Glutamatergic neuron (in vitro differentiated cells): ENCODE measurements around the gene CRMP1. TPM values are rescaled to one million over a fixed set of nuclear protein-coding genes. Genes with fewer than 3 reads are reported as not detected.

Source experiments
- DNase-seq: peaks from one replicate; pipeline ENCODE4 v3.0.0; 2022
- H3K27ac Mint-ChIP-seq: one replicate; pipeline ENCODE4 v1.8.0; 2020; ENCODE audit warnings: mild to moderate bottlenecking, mixed read lengths, inconsistent platforms; ENCODE audit not compliant: unreplicated experiment
- H3K27me3 Mint-ChIP-seq: one replicate; pipeline ENCODE4 v1.8.0; 2020; ENCODE audit warnings: mild to moderate bottlenecking, moderate library complexity, mixed read lengths, inconsistent platforms; ENCODE audit not compliant: unreplicated experiment
- H3K36me3 Mint-ChIP-seq: one replicate; pipeline ENCODE4 v1.8.0; 2020; ENCODE audit warnings: mild to moderate bottlenecking, mixed read lengths, inconsistent platforms; ENCODE audit not compliant: unreplicated experiment
- H3K4me1 Mint-ChIP-seq: one replicate; pipeline ENCODE4 v1.8.0; 2020; ENCODE audit warnings: mild to moderate bottlenecking, low read depth, mixed read lengths, inconsistent platforms; ENCODE audit not compliant: unreplicated experiment
- H3K4me3 Mint-ChIP-seq: one replicate; pipeline ENCODE4 v1.8.0; 2020; ENCODE audit warnings: mild to moderate bottlenecking, mixed read lengths, inconsistent platforms; ENCODE audit not compliant: unreplicated experiment
- H3K9me3 Mint-ChIP-seq: one replicate; pipeline ENCODE4 v1.8.0; 2020; ENCODE audit warnings: mild to moderate bottlenecking, moderate library complexity, mixed read lengths, inconsistent platforms; ENCODE audit not compliant: unreplicated experiment
- total RNA-seq: library from RNA; stranded (reverse); fragmentation: NEBNext Ultra II Directional; extraction: Animal tissue kit (Norgen Biotek cat#: 25700); gene quantifications from one replicate; pipeline ENCODE4 v1.2.1, GENCODE V29; 2021; ENCODE audit not compliant: unreplicated experiment
- TF ChIP-seq, protein P1 (sequence below): fragments of 200-600 bp; sonication (generic); IDR thresholded peaks from one replicate; pipeline ENCODE4 v1.5.0; 2021; ENCODE audit not compliant: partially characterized antibody, unreplicated experiment

The CRMP1 gene
- total RNA-seq, 1 donor from 2014 or later, result 947 TPM

DNA sequence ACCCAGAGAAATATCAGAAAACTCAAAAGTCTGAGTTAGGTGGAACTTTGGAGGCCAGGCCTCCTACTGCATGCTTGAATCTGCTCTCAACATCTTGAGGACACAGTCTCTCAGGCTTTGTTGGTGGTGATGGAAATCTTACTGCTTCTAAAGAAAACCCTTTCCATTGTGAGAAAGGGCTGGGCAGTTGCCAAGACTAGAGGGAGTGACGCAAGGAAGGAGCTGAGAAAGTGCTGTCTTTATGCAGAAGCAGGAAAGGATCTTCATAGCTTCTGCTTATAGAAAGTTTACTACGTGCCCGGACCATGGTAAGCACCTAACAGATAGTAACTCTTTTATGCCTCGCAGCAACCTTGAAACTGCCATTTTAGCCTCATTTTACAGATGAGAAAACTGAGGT is 2.4 kb upstream of the CRMP1 start:
- H3K27me3 Mint-ChIP-seq, result peaks cover 26% of the 10 kb centered on the region
- TF ChIP-seq, protein P1, sequence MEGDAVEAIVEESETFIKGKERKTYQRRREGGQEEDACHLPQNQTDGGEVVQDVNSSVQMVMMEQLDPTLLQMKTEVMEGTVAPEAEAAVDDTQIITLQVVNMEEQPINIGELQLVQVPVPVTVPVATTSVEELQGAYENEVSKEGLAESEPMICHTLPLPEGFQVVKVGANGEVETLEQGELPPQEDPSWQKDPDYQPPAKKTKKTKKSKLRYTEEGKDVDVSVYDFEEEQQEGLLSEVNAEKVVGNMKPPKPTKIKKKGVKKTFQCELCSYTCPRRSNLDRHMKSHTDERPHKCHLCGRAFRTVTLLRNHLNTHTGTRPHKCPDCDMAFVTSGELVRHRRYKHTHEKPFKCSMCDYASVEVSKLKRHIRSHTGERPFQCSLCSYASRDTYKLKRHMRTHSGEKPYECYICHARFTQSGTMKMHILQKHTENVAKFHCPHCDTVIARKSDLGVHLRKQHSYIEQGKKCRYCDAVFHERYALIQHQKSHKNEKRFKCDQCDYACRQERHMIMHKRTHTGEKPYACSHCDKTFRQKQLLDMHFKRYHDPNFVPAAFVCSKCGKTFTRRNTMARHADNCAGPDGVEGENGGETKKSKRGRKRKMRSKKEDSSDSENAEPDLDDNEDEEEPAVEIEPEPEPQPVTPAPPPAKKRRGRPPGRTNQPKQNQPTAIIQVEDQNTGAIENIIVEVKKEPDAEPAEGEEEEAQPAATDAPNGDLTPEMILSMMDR, result no peak
- H3K27ac Mint-ChIP-seq, result peak overlapping the region; percentile 96
- DNase-seq, result no peak
- H3K36me3 Mint-ChIP-seq, result peaks cover 13% of the 10 kb centered on the region
- H3K9me3 Mint-ChIP-seq, result peaks cover 41% of the 10 kb centered on the region
- H3K4me3 Mint-ChIP-seq, result peak overlapping the region; percentile 89
- peaks cover 54% of the 10 kb centered on the region for H3K4me1 Mint-ChIP-seq

DNA sequence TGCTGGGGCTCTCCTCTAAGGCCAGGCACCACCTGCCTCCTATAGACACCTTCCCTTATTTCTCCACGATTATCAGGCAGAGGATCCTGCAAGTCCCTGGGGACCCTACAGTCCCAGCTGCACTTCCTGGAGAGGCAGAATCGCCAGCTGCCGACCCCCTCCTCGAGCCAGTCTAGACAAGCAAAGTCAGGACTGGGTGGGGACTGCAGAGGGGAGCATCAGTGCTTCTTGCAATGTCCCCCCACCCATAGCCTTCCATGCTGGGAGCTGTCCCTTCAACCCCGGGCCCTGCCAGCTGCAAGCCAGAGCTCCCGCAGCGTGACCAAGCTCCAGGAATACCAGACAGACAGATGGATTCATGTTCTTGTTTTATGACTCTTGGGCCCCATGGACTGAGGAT is 1.4 kb upstream of the CRMP1 start:
- Mint-ChIP-seq H3K27ac (peak overlapping the region; percentile 96), H3K36me3 (peaks cover 13% of the 10 kb centered on the region), H3K27me3 (peaks cover 31% of the 10 kb centered on the region), H3K9me3 (peaks cover 49% of the 10 kb centered on the region), H3K4me1 (peaks cover 50% of the 10 kb centered on the region), H3K4me3 (peak overlapping the region; percentile 89)
- TF ChIP-seq, protein P1, result no peak
- peak; percentile 80 for DNase-seq

DNA sequence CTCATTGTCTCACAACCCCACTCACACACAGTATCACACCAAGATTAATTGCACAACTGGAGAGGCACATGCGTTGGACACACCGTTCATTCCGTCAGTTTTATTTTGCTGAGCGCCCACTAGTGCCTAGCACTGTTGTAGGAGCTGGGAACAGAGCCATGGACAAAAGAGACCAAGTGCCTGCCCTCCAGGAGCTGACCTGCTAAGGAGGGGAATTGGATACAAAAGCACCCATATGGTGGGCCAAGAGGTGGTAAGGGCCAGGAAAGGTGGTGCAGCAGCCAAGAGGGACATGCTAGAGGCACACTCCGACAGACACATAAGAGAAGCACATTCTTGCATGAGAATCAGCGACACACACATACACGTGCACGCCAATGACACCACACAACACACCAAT is 705 bp upstream of the CRMP1 start:
- peak overlapping the region; percentile 89 for H3K4me3 Mint-ChIP-seq
- peaks cover 38% of the 10 kb centered on the region for H3K27me3 Mint-ChIP-seq
- TF ChIP-seq, protein P1, result no peak
- peaks cover 44% of the 10 kb centered on the region for H3K4me1 Mint-ChIP-seq
- H3K9me3 Mint-ChIP-seq, result peaks cover 53% of the 10 kb centered on the region
- no peak for DNase-seq
- H3K36me3 Mint-ChIP-seq, result peaks cover 13% of the 10 kb centered on the region
- H3K27ac Mint-ChIP-seq, result peak overlapping the region; percentile 96

DNA sequence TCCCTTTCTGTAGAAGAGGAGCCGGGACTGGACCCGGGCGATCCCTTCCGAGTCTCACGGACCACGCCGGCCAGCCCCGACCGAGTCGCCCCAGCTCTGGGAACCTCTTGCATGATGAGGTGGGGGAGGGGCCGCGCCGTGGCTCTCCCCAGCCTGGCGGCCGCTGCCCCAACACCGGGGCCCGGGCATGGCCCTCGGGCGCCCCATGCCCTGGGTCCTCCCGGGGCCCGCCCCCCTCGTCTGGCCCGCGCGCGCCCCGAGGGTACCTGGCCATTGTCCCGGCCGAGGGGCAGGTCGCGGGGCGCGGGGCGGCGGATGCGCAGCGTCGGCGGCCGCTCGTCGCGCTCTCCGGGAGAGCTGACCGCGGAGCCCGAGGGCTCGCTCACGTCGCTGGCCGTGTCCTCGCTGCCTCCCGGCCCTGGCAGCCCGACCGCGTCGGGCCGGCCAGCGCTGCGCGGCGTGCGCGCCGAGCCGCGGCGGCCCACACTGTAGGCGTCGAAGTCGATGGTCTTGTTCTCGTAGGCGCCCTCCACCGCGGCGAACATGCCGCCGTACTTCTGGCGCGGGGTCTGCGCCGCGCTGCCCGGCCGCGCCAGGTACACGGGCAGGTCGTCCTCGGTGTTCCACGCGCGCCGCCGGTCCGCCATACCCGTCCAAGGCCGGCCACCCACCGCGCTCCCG is 423 bp downstream of the CRMP1 start:
- peak; percentile 65 for DNase-seq
- H3K27me3 Mint-ChIP-seq, result peaks cover 39% of the 10 kb centered on the region
- peaks cover 13% of the 10 kb centered on the region for H3K36me3 Mint-ChIP-seq
- peak overlapping the region; percentile 97 for H3K4me3 Mint-ChIP-seq
- peaks cover 41% of the 10 kb centered on the region for H3K4me1 Mint-ChIP-seq
- peaks cover 53% of the 10 kb centered on the region for H3K9me3 Mint-ChIP-seq
- TF ChIP-seq, protein P1, result no peak
- peak overlapping the region; percentile 95 for H3K27ac Mint-ChIP-seq

DNA sequence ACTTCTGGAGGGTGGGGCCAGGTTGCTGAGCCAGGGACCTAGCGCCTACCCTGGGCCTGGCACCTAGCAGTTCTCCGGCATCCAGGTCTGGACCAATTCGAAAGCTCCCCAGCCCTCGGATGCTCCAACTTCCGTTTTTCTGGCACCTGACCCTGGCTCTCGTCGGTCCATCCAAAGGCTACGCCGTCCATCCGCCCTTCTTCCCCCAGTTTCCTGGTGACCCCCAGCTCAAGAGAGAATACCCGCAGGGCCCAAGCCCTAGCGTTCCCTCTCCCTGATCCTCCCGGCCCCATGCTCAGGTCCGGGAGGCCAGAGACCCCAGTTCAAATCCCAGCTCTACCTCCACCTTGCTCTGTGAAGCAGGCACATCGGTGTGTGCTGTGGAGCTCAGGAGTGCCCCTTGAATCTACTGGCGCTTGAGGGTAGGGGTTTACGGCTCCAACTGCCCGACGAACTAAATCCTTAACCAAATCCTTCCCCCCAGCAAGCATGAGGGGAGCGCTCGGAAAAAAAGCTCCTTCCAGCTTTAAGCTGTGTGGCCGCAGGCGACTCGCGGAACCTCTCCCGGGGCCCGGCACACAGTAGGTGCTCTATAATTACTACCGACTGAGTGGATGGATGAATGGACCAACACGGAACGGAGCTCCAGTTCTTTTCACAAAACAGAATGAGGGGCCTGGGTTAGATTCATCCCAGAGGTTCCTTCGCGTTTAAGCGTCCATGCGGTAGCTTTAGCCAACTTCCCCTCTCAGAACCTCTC is 1.1 kb downstream of the CRMP1 start:
- H3K4me1 Mint-ChIP-seq, result peaks cover 38% of the 10 kb centered on the region
- peaks cover 56% of the 10 kb centered on the region for H3K9me3 Mint-ChIP-seq
- peak overlapping the region; percentile 95 for H3K27ac Mint-ChIP-seq
- peak overlapping the region; percentile 97 for H3K4me3 Mint-ChIP-seq
- no peak for DNase-seq
- peaks cover 43% of the 10 kb centered on the region for H3K27me3 Mint-ChIP-seq
- TF ChIP-seq, protein P1, result no peak
- peaks cover 9% of the 10 kb centered on the region for H3K36me3 Mint-ChIP-seq
